ENCODE data around the gene NOP56.
"Not testable (repeated sequence)": the region's sequence is repeated elsewhere in the genome, so short reads cannot be mapped to it uniquely, and the experiment has no call there.

Gene NOP56

GRCh38 chr20:2640899-2641298 is 11.5 kb upstream of the NOP56 start:
- no peak for DNase-seq (ENCODE audit: low read depth in 1 of 2, low spot score in 1 of 2)

GRCh38 chr20:2643708-2644107 is 8.7 kb upstream of the NOP56 start:
- DNase-seq (ENCODE audit: low read depth in 1 of 2, low spot score in 1 of 2) = no peak

DNA sequence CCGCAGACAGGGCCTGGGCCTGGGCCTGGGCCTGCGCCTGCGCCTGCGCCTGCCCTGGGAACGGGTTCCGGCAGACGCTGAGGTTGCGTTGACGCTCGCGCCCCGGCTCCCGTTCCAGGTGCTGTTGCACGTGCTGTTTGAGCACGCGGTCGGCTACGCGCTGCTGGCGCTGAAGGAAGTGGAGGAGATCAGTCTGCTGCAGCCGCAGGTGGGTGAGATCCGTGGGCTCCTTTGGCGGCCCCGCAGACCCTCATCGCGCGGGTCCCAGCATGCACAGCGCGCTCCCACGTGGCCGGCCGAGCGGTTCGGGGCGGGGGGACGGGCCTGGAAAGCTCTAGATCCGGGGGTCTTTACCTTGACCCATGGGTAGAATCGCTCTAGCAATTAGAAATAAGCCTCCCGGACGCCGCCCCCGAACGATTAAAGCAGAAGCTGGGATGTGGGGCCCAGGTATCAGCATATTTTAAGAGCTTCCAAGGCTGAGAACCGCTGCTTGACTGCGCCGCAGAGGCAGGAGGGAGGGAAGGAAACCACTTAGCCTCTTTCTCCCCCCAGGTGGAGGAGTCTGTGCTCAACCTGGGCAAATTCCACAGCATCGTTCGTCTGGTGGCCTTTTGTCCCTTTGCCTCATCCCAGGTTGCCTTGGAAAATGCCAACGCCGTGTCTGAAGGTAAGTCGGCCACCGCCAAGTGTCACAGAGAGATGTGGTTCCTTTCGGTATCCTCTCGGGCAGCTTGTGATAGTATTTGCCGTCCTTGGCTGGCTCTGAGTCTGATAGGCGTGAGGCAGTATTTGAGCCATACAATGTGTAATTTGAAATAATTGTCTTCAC is 508 bp downstream of the NOP56 start:
- DNase-seq (ENCODE audit: low read depth in 1 of 2, low spot score in 1 of 2) = no peak

DNA sequence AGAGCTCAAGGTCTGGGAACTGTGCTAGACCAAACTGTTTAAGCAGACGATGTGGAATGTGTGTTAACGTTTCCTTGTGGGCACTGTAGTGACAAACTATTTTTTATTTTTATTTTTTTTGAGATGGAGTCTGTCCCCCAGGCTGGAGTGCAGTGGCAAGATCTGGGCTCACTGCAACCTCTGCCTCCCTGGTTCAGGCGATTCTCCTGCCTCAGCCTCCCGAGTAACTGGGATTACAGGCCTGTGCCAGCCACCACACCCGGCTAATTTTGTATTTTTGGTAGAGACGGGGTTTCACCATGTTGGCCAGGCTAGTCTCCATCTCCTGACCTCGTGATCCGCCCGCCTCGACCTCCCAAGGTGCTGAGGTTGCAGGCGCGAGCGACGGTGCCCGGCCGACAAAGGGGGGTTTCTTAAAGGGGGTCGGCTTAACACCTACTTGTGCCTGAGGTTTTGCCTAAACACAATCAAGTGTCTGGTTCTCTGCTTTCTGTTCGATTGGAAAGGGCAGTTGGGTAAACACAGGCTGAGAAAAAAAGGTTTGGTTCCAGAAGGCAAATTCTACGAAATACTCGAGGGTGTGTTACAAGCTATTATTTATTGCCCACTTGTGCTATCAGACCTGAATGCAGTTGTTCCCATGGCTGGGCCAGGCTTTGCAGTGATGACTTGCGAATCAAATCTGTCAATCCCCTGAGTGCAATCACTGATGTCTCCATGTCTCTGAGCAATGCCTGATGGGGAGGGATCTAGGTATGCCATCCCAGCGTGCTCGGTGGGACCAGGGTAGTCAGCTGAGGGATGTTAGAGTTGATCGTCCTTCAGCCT is 1.3 kb downstream of the NOP56 start:
- no peak for DNase-seq (ENCODE audit: low read depth in 1 of 2, low spot score in 1 of 2)

DNA sequence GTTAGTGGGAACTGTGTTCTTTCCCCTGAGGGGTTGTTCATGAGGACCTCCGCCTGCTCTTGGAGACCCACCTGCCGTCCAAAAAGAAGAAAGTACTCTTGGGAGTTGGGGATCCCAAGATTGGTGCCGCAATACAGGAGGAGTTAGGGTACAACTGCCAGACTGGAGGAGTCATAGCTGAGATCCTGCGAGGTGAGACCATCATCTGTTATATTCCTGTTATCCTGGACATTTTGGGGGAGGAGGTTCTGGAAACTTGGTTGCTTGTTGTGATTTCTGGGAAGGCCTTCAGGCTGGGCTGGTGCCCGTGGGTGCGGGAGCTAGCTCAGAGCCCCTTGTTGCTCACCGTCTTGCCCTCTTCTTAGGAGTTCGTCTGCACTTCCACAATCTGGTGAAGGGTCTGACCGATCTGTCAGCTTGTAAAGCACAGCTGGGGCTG is 2.0 kb downstream of the NOP56 start:
- DNase-seq (ENCODE audit: low read depth in 1 of 2, low spot score in 1 of 2) = no peak

GRCh38 chr20:2654831-2655230 is 2.4 kb downstream of the NOP56 start:
- no peak for DNase-seq (ENCODE audit: low read depth in 1 of 2, low spot score in 1 of 2)

DNA sequence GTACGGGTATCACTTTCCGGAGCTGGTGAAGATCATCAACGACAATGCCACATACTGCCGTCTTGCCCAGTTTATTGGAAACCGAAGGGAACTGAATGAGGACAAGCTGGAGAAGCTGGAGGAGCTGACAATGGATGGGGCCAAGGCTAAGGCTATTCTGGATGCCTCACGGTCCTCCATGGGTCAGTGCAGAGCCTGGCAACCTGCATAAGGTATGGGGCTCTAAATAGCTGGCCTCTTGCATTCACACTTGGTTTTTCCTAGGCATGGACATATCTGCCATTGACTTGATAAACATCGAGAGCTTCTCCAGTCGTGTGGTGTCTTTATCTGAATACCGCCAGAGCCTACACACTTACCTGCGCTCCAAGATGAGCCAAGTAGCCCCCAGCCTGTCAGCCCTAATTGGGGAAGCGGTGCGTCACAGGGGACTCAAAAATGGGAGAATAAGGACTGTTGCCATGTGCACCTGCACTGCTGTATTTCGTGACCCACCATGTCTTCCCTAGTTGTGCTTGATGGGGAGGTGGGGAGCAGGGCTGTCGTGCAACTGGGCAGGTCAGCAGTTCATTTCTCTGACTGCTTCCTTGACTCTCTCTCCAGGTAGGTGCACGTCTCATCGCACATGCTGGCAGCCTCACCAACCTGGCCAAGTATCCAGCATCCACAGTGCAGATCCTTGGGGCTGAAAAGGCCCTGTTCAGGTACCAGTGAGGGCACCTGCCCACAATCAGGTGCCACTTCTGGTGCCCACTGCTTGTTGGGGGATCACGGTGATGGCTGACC is 3.1 kb downstream of the NOP56 start:
- DNase-seq (ENCODE audit: low read depth in 1 of 2, low spot score in 1 of 2) = no peak

GRCh38 chr20:2656471-2657117 is 4.2 kb downstream of the NOP56 start:
- no peak for DNase-seq (ENCODE audit: low read depth in 1 of 2, low spot score in 1 of 2)

- DNase-seq (ENCODE audit: low read depth in 1 of 2, low spot score in 1 of 2) = no peak
Measured at GRCh38 chr20:2657241-2657640, 4.8 kb downstream of the NOP56 start.

DNA sequence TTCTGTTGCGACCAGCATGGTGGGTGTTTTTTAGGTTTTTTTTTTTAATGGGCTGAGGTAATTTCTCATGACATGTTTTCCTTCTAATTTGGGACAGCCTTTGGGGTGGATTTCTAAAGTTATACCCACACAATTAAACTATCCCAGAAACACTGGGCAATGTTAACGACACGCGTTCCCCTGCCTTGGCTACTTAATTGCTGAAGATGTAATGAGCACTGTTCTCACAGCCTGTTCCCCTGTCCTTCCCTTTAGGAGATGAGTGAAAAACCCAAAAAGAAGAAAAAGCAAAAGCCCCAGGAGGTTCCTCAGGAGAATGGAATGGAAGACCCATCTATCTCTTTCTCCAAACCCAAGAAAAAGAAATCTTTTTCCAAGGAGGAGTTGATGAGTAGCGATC is 5.2 kb downstream of the NOP56 start:
- DNase-seq (ENCODE audit: low read depth in 1 of 2, low spot score in 1 of 2) = no peak

DNA sequence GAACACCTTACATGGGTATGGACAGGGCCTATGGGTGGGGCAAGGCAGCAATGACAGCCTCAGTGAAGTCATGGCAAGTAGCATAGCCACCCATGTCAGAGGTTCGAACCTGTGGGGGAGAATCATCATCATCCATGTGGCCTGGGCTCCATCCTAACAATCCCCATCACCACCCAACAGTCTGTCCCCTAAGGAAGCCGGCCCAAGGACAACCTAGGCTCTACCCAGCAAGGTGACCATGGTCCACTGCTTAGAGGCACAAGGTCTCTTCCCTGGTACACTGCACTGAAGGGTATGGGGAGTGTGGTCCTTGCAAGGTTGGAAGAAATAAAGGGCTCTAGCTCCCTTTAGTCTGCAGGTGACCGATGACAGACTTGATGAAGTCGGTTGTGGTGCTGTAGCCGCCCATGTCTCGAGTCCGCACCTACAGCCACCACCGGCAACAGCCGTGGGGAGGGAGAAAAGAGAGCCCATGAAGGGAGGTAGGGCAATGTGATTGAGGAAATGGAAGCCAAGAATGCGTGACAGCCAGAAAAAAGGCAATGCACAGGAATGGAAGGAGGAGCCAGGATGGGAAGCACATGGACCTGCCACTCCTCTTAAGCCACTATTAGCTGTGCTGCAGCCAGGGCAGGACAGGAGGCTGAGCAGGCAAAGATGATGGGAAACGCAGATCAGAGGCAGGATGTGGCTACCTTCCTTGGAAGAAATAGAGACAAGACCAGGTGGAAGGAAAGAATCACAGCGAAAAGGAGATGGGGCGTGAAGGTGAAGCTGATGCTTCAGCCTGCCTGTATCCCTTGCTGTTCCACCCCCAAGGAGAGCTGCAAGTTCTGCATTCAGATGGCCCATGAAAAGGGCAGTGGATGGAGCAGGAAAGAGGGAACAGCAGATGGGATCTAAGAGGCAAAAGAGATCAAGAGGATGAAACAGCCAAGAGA is 6.3 kb downstream of the NOP56 start:
- DNase-seq (ENCODE audit: low read depth in 1 of 2, low spot score in 1 of 2) = no peak

DNA sequence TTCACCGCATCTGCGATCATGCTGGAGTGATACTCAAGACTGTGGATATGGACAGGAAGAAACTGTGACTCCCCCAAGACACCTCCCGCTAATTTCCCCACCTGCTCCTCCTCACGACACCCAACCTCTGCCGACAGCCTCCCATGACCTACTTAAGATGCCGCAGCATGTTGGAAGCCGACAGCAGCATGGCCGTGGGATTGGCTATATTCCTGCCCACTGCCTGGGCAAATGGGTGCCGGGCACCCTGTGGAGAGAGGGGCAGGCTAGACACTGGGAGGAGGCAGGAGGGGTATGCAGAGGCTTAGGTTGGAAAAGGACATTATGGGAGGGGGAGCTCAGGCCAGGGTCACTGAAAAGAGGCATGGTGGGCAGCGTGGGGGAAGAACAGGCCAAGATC is 7.1 kb downstream of the NOP56 start:
- DNase-seq (ENCODE audit: low read depth in 1 of 2, low spot score in 1 of 2) = no peak

DNA sequence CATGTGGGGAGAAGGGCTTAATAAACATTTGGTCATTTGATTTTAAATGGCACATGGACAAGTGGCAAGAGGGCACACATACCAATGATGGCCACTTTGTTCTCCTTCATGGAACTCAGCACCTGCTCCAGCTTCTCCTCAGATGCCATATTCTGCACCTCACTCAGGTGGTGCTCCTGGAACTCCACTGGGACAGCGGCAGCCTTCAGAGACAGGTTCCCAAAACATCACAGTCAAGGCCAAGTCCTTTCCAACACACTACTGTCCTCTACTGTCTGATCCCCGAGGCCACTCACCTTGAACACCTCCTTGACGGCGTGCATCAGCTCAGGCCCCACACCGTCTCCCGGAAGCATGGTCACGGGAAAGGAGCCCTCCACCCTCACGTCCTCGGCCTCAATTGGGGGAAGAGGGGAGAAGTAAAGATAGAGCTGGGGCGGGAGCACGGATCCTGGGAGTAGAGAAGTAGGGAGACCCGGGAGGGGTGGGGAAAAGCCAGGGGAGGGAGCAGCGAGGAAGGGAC is 11.0 kb downstream of the NOP56 start:
- no peak for DNase-seq (ENCODE audit: low read depth in 1 of 2, low spot score in 1 of 2)

- DNase-seq (ENCODE audit: low read depth in 1 of 2, low spot score in 1 of 2) = peak; percentile 87 to 88
Measured at GRCh38 chr20:2663887-2664719, 11.7 kb downstream of the NOP56 start, which contains the start of gene IDH3B. Gene IDH3B (minus strand): TSS chr20:2664216. CDS start chr20:2664188, 28 bp downstream.

GRCh38 chr20:2671977-2672376 is 19.5 kb downstream of the NOP56 start:
- no peak for DNase-seq (ENCODE audit: low read depth in 1 of 2, low spot score in 1 of 2)

- DNase-seq (ENCODE audit: low read depth in 1 of 2, low spot score in 1 of 2) = no peak
Measured at GRCh38 chr20:2672446-2672845, 20.0 kb downstream of the NOP56 start.

- DNase-seq (ENCODE audit: low read depth in 1 of 2, low spot score in 1 of 2) = no peak
Measured at GRCh38 chr20:2673453-2673852, 21.0 kb downstream of the NOP56 start.

DNA sequence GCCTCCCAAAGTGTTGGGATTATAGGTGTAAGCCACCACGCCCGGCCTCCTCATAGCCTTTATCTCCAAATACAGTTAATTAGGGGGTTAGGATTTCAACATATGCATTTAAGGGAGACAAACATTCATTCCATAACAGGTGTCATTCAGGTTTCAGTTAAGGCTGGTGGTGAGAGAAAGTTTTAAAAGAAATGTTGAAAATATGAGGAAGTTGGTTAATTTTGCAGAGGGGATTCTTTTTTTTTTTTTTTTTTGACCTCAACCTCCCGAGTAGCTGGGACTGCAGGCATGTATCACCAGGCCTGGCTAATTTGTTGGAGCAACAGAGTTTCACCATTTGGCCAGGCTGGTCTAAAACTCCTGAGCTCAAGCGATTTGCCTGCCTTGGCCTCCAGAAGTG is 27.6 kb downstream of the NOP56 start:
- DNase-seq (ENCODE audit: low read depth in 1 of 2, low spot score in 1 of 2) = no peak

DNA sequence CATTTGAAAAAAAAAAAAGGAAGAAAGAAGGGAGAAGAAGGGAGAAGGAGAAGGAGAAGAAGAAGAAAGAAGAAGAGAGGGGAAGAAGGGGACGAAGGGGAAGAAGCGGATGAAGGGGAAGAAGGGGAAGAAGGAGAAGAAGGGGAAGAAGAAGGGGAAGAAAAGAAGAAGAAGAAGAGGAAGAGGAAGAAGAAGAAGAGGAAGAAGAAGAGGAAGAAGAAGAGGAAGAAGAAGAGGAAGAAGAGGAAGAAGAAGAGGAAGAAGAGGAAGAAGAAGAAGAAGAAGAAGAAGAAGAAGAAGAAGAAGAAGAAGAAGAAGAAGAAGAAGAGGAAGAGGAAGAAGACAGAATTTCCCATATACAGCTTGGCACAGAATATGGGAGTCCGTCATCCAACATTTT is 29.6 kb downstream of the NOP56 start:
- not testable (repeated sequence) for DNase-seq (ENCODE audit: low read depth in 1 of 2, low spot score in 1 of 2)

Data from activated T-helper 1 cell treated with anti-CD3 and anti-CD28 coated beads, Interleukin-2, amount 50 U/mL, for 16 hours (primary cell).